HG02759 (cell line): ENCODE results near the gene MIEF2.

Experiments used
- ATAC-seq: cut with Tn5 transposase; IDR thresholded peaks from one replicate; pipeline ENCODE4 v1.9.1; 2021; ENCODE audit warnings: mild to moderate bottlenecking, moderate library complexity; ENCODE audit not compliant: unreplicated experiment

The MIEF2 gene

DNA sequence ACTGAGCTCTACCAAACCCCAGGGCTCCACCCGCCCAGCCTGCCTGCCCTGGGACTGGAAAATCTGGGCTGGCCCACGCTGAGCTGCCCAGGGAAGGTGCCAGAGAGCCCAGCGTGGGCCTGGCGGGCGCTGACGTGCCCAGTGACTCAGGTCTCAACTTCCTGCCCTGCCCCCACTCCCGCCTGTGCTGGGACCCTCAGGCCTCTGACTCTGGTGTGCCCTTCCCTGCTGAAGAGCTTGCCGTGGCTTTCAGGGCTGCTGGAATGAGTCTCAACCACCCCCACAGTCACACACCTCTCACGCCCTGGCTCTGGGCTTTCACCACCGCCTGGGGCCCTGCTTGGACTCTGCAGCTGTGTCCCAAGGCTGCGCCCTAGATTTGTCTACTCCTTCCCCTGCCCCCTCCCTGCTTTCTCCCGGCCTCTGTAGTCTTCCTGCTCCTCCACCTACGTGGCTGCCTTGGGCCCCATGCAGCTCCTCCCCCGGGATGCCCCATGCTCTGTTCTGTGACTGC is 24.7 kb upstream of the MIEF2 start:
- ATAC-seq = no peak

DNA sequence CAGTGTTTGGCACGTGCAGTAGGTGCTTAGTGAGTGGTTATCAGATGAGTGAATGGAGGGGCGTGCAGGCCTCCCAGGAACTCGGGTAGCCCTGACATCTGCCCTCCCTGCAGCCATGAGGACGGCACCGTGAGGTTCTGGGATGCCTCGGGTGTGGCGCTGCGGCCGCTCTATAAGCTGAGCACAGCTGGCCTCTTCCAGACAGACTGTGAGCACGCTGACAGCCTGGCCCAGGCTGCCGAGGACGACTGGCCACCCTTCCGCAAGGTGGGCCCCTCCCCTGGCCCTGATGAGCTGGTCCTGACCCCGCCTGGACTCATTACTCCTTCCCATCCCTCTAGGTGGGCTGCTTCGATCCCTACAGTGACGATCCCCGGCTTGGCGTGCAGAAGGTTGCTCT is 24.0 kb upstream of the MIEF2 start:
- ATAC-seq = no peak

DNA sequence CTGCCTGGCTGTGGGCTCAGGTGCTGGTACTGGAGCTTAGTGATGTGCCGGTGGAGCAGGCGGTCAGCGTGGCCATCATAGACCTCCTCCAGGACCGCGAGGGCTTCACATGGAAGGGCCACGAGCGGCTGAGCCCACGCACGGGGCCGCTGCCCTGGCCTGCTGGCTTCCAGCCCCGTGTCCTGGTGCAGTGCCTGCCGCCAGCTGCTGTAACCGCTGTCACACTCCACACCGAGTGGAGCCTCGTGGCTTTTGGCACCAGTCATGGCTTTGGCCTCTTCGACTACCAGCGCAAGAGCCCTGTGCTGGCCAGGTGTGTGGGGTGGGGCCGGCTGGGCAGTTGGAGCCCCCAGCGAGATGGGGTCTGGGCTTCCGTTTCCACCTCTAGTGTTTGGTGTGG is 23.0 kb upstream of the MIEF2 start:
- no peak for ATAC-seq

DNA sequence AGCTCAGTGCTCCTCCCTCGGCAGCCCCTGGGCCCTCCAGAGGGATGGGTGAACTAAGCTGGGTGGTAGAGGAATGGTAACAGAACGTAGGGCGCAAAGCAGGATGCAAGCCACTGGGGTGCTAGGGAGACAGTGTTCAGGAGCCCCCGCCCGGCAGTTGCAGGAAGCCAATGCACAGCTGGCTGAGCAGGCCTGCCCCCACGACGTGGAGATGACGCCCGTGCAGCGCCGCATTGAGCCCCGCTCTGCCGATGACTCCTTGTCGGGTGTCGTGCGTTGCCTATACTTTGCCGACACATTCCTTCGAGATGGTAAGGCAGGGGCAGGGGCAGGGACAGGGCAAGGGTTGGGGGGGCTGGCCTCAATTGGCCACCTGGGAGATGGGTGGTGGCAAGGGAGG is 22.2 kb upstream of the MIEF2 start:
- no peak for ATAC-seq

DNA sequence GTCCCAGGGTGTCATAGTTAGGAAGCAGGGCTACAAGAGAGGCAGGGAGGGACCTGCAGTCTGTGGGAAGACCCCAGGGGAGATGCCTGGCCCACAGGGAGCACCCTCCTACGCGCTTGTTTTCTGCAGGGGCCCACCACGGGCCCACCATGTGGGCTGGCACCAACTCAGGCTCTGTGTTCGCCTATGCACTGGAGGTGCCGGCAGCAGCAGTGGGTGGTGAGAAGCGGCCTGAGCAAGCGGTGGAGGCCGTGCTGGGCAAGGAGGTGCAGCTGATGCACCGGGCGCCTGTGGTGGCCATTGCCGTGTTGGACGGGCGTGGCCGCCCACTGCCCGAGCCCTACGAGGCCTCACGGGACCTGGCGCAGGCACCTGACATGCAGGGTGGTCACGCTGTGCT is 20.0 kb upstream of the MIEF2 start:
- ATAC-seq = no peak

DNA sequence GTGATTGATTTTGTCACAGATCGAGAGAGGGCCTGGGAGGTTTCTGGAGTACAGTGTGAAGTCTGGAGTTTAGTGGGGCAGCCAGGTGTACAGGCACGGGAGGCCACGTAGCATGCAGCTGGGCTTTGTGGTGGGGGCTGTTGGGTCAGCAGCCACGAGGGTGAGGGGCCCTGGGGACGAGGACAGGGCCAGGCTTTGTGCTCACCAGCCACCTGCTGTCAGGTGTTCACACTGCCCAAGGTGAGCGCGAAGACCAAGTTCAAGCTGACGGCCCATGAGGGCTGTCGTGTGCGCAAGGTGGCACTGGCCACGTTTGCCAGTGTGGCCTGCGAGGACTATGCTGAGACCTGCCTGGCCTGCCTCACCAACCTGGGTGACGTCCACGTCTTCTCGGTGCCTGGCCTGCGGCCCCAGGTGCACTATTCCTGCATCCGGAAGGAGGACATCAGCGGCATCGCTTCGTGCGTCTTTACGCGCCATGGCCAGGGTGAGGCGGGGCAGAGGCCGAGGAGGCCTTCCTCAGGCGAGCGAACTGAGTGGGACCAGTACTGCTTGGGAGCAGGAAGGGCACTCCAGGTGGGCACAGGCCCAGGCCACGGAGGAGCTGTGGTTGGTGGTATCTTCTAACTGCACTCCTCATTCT is 19.1 kb upstream of the MIEF2 start:
- no peak for ATAC-seq

DNA sequence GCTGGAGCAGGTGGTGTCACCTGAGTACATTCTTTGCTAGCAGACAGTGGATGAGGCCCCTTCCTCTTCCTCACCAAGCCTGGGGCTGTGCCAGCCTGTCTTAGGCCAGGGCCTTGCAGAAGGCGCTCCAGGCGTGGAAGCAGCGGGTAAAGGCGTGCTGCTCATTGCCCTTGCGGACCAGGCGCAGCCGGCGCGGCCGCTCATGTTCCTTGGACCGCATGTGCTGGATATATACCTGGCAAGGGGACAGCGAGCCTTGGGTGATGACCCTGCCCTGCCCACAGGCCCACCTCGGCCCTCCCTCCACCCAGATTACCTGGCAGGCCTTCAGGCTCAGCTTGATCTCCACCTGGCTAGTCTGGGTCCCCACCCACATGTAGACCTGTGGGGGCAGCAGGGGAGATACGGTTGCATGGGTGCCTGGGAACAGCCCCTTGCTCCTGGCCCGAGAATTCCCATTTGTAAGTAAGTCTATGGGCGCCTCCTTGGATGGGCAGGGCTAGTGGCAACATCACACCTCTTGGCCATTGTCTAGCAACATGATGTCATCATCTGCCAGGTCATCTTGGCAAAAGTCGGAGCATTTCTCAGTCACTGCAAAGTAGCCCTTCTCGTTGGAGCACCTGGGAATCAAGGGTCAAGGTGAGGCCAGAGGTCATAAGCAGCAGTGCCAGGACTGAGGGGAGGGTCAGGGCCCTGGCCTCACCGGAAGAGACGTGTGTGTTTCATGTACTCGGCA is 15.3 kb upstream of the MIEF2 start:
- no peak for ATAC-seq

DNA sequence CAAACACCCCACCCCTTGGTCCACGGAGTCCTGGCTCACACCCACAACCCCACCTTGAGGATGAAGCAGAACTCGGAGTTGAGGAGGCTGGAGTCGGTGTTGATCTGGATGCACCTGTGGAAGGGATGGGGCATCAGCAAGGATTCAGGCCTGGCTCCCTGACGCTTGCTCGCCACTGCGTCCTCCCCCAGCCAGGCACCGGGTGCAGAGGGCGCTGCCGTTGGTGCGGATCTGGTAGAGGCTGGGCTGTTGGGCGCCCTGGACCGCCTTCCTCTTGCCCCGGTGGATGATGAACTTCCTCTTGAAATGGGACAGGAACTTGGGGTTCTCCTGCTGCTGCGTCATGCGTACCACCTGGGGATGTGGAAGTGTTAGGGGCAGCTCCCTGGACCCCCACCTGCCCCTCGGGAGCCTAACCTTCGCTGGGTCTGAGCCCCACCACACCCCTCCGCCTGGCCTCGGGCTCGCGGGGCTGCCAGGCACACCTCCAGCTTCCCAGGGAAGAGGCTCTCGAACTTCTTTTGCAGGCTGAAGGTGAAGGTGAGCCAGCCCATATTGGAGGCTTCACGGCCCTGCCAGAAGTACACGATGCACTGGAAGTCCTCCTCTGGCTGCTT is 14.2 kb upstream of the MIEF2 start:
- ATAC-seq = no peak

DNA sequence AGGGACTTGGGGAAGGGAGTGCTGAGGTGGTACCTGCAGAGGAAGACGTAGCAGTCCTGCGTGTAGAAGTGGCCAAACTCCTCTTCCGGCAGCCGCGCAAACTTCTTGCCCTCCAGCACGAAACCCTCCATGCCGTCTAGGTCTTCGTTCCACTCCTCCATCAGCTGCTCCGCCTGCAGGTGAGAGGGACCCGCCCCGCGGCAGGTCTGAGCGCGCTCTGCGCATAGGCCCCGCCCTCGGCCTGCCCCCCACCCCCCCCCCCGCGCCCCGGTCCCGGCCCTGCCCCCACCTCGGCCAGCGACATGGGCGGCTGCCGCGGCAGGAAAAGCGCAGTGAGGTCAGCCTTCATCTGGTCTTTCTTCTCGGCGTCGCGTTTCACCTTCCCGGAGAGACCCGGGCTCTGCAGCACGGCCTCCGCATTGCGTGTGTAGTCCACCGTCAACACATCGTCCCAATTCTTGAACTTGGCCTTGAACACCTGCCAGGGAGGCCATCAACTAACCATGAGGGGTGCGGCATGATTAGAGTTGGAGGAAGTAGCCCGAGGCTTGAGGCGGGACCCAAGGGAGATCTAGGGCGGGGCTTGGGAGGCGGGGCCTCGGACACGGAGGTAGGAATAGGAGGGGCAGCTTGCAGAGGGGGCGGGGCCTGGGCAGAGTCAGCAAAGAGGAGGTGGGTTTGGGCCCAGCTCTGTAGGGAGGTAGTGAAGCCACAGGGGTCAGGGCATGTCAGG is 13.4 kb upstream of the MIEF2 start:
- ATAC-seq = no peak

DNA sequence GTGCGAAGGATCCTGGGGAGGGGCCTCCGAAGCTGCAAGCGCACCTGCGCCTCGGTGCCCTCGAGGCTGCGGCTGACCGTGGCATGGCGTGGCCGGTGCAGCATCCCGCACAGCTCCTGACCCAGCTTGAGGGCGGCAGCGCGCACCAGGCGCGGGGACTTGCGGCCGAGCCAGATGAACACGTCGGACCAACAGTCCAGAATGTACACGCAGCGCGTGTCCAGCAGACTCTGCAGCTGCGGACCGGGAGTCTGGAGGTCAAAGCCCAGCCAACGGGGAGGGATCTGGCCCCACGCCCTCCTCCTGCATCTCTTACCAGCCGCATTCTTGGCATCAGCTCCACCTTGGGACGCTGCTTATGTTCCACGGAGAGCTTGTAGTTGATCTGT is 12.9 kb upstream of the MIEF2 start:
- ATAC-seq = no peak

DNA sequence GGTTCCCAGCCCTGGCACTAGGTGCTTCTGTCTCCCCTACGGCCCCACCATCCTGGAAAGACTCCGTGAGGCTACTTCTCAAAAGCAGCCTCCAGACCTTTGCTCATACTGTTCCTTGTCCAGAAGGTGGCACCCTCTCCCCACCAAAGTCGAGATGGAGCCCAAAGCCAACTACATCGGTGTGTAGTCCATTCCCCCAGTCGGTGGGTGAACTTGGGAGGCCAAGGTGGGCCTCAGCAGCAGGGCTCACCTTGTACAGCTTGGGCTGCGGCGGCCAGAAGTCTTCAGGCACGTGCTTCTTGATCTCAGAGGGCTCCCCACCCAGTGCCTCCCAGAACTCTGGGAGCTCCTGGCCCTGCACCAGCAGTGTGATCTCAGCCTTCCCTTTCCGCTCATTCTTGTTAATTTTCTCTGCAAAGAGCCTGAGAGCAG is 12.1 kb upstream of the MIEF2 start:
- ATAC-seq = no peak

DNA sequence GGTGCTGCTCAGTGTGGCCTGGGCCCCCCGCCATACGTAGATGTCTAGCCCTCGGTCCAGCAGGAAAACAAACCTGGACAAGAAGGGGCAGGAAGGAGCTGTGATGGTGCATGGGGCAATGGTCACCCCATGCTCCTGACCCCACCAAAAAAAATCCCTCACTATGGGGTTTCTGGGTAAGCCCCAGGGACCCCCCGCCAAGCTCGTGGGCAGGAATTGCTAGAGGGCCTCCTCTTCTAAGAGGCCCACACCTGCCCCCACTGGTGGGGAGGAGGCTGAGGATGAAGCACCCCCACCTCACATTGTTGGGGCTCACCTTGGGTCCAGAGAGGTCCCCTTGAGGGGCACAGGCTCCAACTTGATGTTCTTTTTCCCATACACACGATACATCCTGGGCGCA is 11.7 kb upstream of the MIEF2 start:
- no peak for ATAC-seq

DNA sequence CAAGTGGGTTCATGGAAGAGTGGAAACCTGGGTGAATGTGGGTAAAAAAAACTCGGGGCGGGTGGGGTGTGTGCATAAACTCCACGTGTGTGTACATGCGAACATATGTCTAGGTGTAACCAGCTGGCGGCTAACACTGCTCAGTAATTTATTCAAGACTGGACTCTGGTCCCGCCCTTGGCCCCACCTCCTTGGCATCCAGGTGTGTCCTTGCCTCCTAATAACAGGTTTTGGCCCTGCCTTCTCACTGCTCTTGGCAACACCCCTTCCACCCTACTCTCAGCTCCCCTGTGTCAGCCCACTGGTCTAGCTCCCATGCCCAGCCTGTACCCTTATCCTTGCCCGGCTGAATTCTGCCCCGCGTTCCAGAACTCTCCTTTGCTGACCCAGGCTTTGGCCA is 10.2 kb upstream of the MIEF2 start:
- no peak for ATAC-seq

DNA sequence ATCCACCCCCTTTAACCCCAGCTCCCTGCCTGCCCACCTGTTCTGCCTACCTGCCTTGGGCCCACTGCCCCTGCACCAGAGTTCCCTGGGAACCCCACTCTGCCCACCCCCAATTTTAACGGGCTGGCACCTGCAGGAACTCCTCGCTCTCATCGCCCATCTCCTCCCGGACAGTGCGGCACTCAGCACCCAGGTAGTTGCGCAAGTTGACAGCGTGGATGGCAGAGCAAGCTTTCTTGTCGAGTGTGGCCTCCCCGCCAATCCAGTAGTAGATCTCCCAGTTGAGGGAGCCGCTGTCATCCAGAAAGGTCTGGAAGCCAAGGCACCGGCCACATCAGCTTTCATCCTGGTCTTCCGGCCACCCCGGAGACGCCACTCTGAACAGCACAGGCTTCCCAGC is 9.8 kb upstream of the MIEF2 start:
- ATAC-seq = no peak

DNA sequence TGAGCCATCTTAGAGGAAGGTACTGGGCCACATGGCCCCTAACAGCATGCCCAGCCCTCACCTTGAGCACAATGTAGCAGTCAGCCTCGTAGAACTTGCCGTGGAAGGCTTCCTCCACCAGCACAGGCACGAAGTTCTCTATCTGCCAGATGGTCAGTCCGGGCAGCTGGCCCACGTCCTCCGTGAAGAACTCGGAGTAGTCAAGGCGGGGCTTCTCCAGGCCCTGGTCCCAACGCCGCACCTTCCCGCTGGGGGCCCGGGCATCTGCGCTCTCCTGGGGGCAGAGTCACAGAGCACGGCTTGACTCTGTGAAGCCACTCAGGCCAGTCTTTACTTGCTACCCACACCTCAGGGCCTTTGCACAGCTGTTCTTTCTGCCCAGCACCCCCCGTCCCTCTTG is 9.3 kb upstream of the MIEF2 start:
- no peak for ATAC-seq

DNA sequence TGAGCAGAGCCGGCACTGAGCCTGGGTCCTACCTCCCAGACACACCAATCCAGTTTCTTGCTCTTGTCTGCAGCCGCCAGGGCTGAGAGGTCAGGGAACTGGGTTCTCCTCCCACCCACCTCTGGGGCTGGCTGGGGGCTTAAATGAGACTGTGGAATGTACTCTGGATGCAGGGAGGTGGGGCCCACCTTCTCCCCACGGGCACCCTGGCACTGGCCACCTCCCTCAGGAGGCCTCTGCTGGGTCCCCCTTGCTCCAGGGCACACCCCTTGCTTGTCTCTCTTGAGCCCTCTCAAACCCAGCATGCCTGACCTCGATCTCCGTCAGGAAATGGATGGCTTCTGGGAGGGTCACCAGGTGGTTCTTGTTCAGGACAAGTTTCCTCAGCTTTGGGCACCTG is 8.3 kb upstream of the MIEF2 start:
- no peak for ATAC-seq

DNA sequence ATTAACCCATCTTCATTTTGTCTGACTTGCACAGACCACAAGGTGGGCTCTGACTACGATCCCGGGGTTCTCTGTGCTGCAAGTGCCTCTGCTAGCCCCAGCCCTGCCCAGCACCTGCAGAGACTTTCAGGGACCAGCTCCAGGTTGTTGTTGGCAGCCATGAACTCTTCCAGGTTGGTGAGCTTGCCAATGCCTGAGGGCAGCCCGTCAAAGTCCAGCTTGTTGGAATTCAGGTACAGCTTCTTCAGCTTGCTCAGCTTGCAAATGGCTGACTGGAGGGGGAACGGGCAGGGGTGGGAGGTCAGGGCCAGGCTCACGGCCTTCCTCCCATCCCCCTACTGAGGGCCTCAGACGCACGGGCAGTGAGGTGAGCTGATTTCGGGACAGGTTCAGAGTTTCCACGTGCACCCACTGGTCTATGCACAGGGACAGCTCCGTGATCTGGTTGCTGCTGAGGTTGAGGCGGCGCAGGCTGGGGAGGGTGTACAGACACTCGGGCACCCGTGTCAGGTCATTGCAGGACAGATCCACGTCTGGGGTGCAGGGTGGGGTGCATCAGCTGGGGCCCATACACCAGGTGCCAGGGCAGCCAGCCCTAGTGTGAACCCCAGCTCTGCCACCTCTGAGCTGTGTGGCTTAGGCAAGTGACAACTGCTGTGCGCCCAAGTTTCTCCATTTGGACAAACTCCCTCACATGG is 7.1 kb upstream of the MIEF2 start:
- ATAC-seq = no peak

DNA sequence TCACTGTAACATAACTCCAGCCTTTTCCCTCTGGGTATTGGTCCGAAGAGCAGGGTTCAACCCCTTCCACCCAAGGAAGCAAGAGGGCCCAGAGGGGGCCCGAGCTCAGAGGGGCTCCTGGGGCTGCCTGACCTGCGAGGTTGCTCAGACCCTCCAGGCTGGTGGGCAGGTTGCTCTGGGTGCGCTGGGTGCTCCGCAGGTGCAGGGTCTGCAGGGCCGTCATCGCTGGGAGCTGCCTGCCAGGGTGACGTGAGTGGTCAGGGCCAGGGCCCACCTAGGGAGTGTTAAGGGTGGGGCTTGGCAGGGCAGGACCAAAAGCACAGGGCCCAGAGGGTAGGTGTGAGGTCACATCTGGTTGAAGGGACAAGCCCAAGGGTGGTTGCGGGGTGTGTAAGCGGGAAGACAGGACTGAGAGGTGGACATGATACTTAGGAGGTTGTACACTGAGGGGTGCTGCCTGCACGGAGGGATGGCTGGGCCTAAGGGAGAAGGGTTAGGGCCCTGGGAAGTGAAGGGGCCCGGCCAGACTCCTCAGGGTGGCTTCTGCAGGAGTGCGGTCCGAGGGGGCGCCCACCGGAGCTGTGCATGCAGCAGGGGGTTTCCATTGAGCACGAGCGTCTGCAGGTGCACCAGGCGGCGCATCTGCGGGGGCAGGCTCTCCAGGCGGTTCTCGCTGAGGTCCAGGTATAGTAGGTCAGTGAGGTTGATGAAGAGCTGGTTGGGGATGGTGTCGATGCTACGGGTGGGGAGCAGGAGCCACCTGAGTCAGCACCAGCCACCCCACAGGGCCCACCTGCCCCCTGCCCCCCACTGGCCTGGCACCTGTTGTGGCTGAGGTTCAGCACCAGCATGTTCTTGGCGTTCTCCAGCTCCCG is 6.3 kb upstream of the MIEF2 start:
- ATAC-seq = no peak

DNA sequence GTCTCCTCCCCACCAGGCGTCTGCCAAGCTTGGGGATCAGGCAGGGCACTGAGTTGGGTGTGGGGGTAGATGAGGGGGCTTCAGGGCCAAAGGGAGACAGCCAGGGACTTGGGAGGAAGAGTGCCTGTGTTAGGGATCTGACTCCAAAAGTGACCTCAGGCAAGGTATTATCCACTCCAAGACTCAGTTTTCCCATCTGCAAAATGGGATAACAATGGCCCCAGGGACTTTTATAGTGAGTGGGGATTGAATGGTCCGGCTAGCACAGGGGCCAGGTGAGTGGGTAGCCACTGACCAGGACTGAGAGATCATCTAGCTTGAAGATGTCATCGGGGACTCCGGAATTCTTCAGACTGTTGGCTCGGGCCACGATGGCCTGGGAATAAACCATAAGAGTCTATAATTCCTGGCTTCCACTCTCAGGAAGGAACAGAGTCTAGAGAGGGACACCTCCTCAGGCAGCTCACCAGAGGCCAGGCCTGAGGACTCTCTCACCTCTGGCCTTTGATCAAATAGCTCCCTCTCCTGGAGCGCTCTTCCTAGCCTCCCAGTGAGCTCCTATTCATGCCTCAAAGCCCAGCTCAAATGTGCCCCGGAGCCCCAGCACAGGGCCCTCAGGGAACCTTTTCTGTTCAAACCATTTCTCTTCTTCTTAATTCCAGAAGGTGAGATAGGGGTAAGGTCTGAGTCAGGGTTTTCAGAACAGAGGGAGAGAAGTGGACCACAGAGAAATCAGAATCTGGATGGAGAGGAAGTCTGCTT is 5.4 kb upstream of the MIEF2 start:
- no peak for ATAC-seq
